Measurements from ENCODE around the gene YRDC. TPM values are rescaled to one million over a fixed set of nuclear protein-coding genes. Genes with fewer than 3 reads are reported as not detected.

Gene YRDC
- total and polyA plus RNA-seq, 5 donors from 2014 or later, result 17.3 to 28.2 (median 22.2) TPM

DNA sequence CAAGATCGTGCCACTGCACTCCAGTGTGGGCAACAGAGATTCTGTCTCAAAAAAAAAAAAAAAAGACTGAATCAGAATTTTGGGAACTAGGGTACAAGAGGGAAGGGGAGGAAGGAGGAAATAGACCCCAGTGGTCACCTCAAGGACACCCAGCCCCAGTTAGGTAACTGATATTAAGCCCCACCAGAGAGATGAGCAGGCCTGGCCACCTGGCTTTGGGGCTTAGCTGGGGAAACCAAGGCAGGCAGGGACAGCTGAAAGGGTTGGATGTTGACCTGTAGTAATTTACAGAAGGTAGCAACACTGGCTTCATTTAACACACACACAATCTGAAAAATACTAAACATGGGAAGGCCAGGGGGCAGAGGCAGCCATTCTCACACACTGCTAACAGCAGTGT, 5.6 kb downstream of the YRDC start:
- peaks cover 65% of the 10 kb centered on the region for H3K36me3 ChIP-seq (ENCODE audit: control insufficient read depth, insufficient read depth, low read length)

DNA sequence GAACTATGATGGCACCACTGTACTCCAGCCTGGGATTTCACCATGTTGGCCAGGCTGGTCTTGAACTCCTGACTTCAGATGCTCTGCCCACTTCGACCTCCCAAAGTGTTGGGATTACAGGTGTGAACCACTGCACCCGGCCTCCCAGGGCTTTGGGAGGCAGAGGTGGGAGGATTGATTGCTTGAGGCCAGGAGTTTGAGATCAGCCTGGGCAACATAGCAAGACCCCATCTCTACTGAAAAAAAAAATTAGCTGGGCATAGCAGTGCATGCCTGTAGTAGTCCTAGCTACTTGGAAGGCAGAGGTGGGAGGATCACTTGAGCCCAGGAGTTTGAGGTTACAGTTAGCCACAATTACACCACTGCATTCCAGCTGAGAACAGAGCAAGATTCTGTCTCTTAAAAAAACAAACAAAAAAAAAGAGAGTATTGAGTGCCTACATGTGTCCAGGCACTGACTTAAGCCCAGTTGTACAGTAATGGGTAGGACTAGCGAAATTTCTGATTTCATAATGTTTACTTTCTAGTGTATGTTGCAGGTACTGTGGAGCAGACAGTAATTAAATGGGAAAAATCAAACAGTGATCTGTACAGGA, 10.2 kb downstream of the YRDC start:
- H3K27me3 ChIP-seq (ENCODE audit: control insufficient read depth, insufficient read depth, low read length), result no peaks in the 10 kb centered on the region
- H3K9me3 ChIP-seq (ENCODE audit: control insufficient read depth in 2 of 2, low read length in 2 of 2), result no peaks in the 10 kb centered on the region
- Mint-ChIP-seq H3K4me3 (peak overlapping the region in 1 of 4 donors; percentile 5), H3K27me3 (peaks cover 22% of the 10 kb centered on the region), H3K9me3 (peaks cover 0 to 2% (median 0%) of the 10 kb centered on the region in 7 donors), H3K36me3 (peaks cover 21% of the 10 kb centered on the region), H3K4me1 (peaks cover 0 to 15% (median 10%) of the 10 kb centered on the region in 4 donors), H3K27ac (no peak overlapping the region)
- H3K36me3 ChIP-seq (ENCODE audit: control insufficient read depth, insufficient read depth, low read length), result peaks cover 23% of the 10 kb centered on the region
- peaks cover 9% of the 10 kb centered on the region for H3K4me1 ChIP-seq (ENCODE audit: control insufficient read depth, insufficient read depth, low read length, poor library complexity, severe bottlenecking)
- no peak overlapping the region for H3K4me3 ChIP-seq (ENCODE audit: low read depth, low read length)
- ATAC-seq (ENCODE audit: low read depth in 2 of 2) (no peak), DNase-seq (no peak)
- no peak overlapping the region for H3K27ac ChIP-seq (ENCODE audit: insufficient read depth, low read length, poor library complexity, severe bottlenecking)

More for the DNA sequence above, 5.6 kb downstream of the YRDC start:
- peak overlapping the region in 1 of 4 donors; percentile 56 for H3K4me3 Mint-ChIP-seq
- Histone ChIP-seq H3K27ac (ENCODE audit: insufficient read depth, low read length, poor library complexity, severe bottlenecking) (no peak overlapping the region), H3K4me1 (ENCODE audit: control insufficient read depth, insufficient read depth, low read length, poor library complexity, severe bottlenecking) (peaks cover 20% of the 10 kb centered on the region), H3K4me3 (ENCODE audit: low read depth, low read length) (no peak overlapping the region), H3K27me3 (ENCODE audit: control insufficient read depth, insufficient read depth, low read length) (no peaks in the 10 kb centered on the region), H3K9me3 (ENCODE audit: control insufficient read depth in 2 of 2, low read length in 2 of 2) (no peaks in the 10 kb centered on the region)
- ATAC-seq (ENCODE audit: low read depth in 2 of 2) (no peak), DNase-seq (no peak)
- peaks cover 0 to 2% (median 0%) of the 10 kb centered on the region in 7 donors for H3K9me3 Mint-ChIP-seq
- H3K27ac Mint-ChIP-seq, result no peak overlapping the region
- no peaks in the 10 kb centered on the region for H3K27me3 Mint-ChIP-seq
- H3K4me1 Mint-ChIP-seq, result peaks cover 4 to 26% (median 13%) of the 10 kb centered on the region in 4 donors
- peaks cover 48% of the 10 kb centered on the region for H3K36me3 Mint-ChIP-seq

DNA sequence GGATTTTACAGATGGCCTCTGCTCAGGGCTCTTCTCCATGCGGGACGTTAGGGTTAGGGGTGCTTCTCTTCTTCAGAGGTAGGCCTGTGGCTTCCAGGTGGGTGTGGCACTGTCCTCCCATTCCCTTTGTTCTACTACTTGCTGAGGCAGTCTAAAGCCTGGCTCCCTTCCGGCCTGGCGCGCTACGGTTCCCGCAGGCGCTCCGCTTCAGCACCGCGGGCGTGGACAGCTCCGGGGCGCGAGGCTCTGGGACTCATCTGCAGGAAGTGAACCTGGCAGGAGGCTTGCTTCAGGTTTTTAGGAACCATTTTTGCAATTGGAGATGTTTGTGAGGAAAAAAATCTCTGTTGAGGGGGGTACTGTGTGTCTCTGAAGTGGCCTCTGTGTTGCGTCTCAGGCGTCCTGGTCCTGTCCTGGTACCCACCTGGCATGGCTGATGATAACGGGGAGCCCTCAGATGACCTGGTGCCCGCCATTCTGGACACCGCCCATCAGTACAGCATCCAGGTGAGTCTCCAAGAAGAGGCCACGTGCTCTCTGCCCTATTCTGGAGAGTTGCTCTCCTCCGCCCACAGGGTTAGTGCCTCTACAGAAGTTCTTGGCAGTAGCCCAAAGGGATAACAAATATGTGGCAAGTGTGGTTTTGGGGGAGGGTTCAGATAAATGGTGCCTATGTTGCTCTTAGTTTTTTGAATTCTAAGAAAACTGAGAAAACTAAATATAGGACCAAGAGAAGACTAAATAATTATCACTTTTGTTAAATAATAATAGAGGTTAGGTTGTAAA, 12.5 kb downstream of the YRDC start:
- Mint-ChIP-seq H3K4me3 (peak overlapping the region; percentile 38 to 82 (median 77)), H3K9me3 (peaks cover 0 to 2% (median 0%) of the 10 kb centered on the region in 7 donors), H3K36me3 (peaks cover 7% of the 10 kb centered on the region), H3K27me3 (peaks cover 30% of the 10 kb centered on the region), H3K27ac (no peak overlapping the region), H3K4me1 (peaks cover 0 to 15% (median 8%) of the 10 kb centered on the region in 4 donors)
- DNase-seq, result peak in 2 of 3 donors; percentile 33 to 50
- ATAC-seq (ENCODE audit: low read depth in 2 of 2), result no peak
- peaks cover 9% of the 10 kb centered on the region for H3K4me1 ChIP-seq (ENCODE audit: control insufficient read depth, insufficient read depth, low read length, poor library complexity, severe bottlenecking)
- no peak overlapping the region for H3K27ac ChIP-seq (ENCODE audit: insufficient read depth, low read length, poor library complexity, severe bottlenecking)
- H3K4me3 ChIP-seq (ENCODE audit: low read depth, low read length), result no peak overlapping the region
- peaks cover 10% of the 10 kb centered on the region for H3K36me3 ChIP-seq (ENCODE audit: control insufficient read depth, insufficient read depth, low read length)
- peaks cover 4% of the 10 kb centered on the region for H3K27me3 ChIP-seq (ENCODE audit: control insufficient read depth, insufficient read depth, low read length)
- no peaks in the 10 kb centered on the region for H3K9me3 ChIP-seq (ENCODE audit: control insufficient read depth in 2 of 2, low read length in 2 of 2)

DNA sequence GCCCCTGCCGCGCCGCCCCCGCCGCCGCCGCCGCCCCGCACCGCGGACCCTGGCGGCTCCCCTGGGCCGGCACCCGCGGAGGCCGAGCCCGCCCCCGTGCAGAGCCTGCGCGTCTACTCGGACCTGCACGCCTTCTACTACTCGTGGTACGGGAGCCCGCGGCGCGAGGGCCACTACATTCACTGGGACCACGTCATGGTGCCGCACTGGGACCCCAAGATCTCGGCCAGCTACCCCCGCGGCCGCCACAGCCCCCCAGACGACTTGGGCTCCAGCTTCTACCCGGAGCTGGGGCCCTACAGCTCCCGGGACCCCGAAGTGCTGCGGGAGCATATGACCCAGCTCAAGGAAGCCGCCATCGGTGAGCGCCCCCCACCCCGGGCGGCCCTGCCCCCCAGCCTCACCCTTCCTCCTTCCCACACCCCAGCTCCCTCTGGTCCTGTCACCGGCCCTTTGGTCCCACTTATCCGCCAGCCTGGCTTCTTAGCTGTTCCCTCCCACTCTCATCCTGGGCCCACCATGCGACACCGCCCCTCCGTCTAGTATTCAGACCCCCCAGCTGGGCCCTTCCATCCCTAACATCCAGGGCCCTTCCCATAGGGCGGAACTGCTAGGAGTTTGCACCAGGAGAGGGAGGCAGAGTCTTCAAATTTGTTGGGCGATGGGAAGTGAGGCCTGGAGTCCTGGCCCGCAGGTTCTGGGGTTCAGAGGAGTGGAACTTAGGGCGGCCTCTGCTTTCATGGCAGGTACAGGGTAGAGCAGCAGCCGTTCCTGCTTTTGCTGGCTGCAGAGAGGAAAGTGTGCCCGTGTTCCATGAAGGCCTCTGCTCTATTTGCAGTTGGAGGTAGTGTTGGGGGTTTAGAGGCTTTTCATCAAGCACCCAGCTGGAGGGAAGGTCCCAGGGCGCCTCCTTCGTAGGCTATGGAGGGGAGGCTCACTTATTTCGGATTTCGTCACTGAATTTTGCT, 13.4 kb downstream of the YRDC start:
- peaks cover 0 to 15% (median 8%) of the 10 kb centered on the region in 4 donors for H3K4me1 Mint-ChIP-seq

DNA sequence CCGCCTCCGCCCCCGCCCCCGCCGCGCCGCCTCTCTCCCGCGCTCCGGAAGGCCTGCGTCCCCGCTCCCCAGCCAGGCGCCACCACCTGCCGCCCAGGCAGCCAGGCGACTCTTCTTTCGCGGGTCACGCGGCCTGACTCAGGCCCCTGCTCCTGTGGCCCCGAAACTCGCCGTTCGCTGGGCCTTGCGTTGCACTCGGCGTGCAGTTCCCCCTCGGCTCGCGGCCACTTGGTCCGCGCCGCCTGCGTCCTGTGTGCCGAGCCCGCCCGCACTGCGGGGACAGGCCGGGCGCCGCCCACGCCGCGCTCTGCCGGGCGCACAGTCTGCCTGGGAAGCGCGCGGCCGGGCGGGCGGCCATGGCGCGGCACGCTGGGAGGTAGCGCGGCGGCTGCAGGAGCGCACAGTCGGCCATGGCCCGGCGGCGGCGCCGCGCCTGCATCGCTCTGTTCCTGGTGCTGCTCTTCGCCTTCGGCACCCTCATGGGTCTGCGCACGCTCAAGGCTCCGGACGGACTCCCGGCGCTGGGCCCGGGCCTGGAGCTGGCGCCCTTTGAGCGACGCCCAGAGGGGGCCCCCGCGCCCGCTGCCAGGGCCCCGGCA, 14.1 kb downstream of the YRDC start, which contains the start of gene MANEAL:
Gene MANEAL (plus strand): TSS at position 75 of the 599 bp plus-strand sequence. CDS start 336 bp downstream, at position 411.
- Mint-ChIP-seq H3K27ac (no peak within 1 kb of the TSS), H3K4me1 (peaks cover 0 to 15% (median 8%) of the 10 kb centered on the region in 4 donors), H3K27me3 (peaks cover 38% of the 10 kb centered on the region), H3K36me3 (peaks cover under 1% of the 10 kb centered on the region), H3K9me3 (no peaks in the 10 kb centered on the region), H3K4me3 (peak within 1 kb of the TSS; percentile 76 to 88 (median 80))
- peaks cover 9% of the 10 kb centered on the region for H3K4me1 ChIP-seq (ENCODE audit: control insufficient read depth, insufficient read depth, low read length, poor library complexity, severe bottlenecking)
- H3K27ac ChIP-seq (ENCODE audit: insufficient read depth, low read length, poor library complexity, severe bottlenecking), result no peak within 1 kb of the TSS
- DNase-seq (peak in 1 of 3 donors; percentile 26), ATAC-seq (ENCODE audit: low read depth in 2 of 2) (peak; percentile 64 to 68)
- no peak within 1 kb of the TSS for H3K4me3 ChIP-seq (ENCODE audit: low read depth, low read length)
- H3K36me3 ChIP-seq (ENCODE audit: control insufficient read depth, insufficient read depth, low read length), result no peaks in the 10 kb centered on the region
- H3K27me3 ChIP-seq (ENCODE audit: control insufficient read depth, insufficient read depth, low read length), result peaks cover 6% of the 10 kb centered on the region
- H3K9me3 ChIP-seq (ENCODE audit: control insufficient read depth in 2 of 2, low read length in 2 of 2), result no peaks in the 10 kb centered on the region

More for the DNA sequence above, 13.4 kb downstream of the YRDC start:
- DNase-seq (no peak), ATAC-seq (ENCODE audit: low read depth in 2 of 2) (no peak)
- peaks cover 5% of the 10 kb centered on the region for H3K36me3 ChIP-seq (ENCODE audit: control insufficient read depth, insufficient read depth, low read length)
- H3K4me1 ChIP-seq (ENCODE audit: control insufficient read depth, insufficient read depth, low read length, poor library complexity, severe bottlenecking), result peaks cover 9% of the 10 kb centered on the region
- peaks cover 0 to 2% (median 0%) of the 10 kb centered on the region in 7 donors for H3K9me3 Mint-ChIP-seq
- peaks cover 36% of the 10 kb centered on the region for H3K27me3 Mint-ChIP-seq
- H3K4me3 ChIP-seq (ENCODE audit: low read depth, low read length), result no peak overlapping the region
- peaks cover 5% of the 10 kb centered on the region for H3K36me3 Mint-ChIP-seq
- H3K9me3 ChIP-seq (ENCODE audit: control insufficient read depth in 2 of 2, low read length in 2 of 2), result no peaks in the 10 kb centered on the region
- H3K27ac Mint-ChIP-seq, result no peak overlapping the region
- no peak overlapping the region for H3K27ac ChIP-seq (ENCODE audit: insufficient read depth, low read length, poor library complexity, severe bottlenecking)
- H3K4me3 Mint-ChIP-seq, result peak overlapping the region; percentile 76 to 88 (median 80)
- peaks cover 6% of the 10 kb centered on the region for H3K27me3 ChIP-seq (ENCODE audit: control insufficient read depth, insufficient read depth, low read length)

DNA sequence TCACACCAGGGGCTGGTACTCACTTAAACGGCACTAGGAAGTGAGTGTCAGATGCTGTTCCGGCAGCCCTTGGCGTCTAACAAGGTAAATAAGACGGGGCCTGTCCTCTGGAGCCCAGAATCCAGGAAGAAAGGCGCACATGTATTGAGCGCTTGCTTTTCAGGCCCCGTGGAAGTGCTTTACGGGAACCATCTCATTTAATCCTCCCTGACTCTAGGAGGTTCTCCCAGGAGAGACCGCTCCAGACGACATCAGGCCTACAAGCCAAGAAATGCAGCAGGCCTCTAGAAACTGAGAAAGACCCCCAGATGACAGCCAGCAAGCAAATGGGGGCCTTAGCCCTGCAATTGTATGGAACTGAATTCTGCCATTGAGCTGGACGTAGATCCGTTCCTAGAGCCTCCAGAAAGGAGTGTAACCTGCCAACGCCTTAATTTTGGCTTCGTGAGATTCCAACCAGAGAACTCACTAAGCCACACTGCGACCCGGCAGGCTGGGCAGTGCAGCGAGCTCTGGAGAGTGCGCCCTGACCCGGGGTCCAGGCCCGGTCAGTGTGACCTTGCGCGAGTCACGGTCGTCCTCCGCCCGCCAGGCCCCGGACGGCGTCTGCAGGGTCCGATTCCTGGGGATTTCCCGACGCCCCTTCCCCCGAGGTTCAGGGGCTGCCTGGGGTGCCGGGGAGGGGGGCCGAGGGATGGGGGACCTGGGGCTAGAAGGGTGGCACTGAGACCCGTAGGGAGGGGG, 14.9 kb downstream of the YRDC start:
- Histone ChIP-seq H3K27me3 (ENCODE audit: control insufficient read depth, insufficient read depth, low read length) (peaks cover 7% of the 10 kb centered on the region), H3K36me3 (ENCODE audit: control insufficient read depth, insufficient read depth, low read length) (no peaks in the 10 kb centered on the region), H3K4me1 (ENCODE audit: control insufficient read depth, insufficient read depth, low read length, poor library complexity, severe bottlenecking) (peaks cover 9% of the 10 kb centered on the region), H3K27ac (ENCODE audit: insufficient read depth, low read length, poor library complexity, severe bottlenecking) (no peak overlapping the region), H3K9me3 (ENCODE audit: control insufficient read depth in 2 of 2, low read length in 2 of 2) (no peaks in the 10 kb centered on the region), H3K4me3 (ENCODE audit: low read depth, low read length) (no peak overlapping the region)
- H3K27me3 Mint-ChIP-seq, result peaks cover 46% of the 10 kb centered on the region
- no peak for ATAC-seq (ENCODE audit: low read depth in 2 of 2)
- no peaks in the 10 kb centered on the region for H3K36me3 Mint-ChIP-seq
- H3K27ac Mint-ChIP-seq, result no peak overlapping the region
- no peak for DNase-seq
- H3K9me3 Mint-ChIP-seq, result no peaks in the 10 kb centered on the region
- peaks cover 0 to 18% (median 8%) of the 10 kb centered on the region in 4 donors for H3K4me1 Mint-ChIP-seq
- H3K4me3 Mint-ChIP-seq, result peak overlapping the region; percentile 42 to 75 (median 61)
